H9 (cell line): ENCODE data around the gene DNAI2. TPM values are rescaled to one million over a fixed set of nuclear protein-coding genes. Genes with fewer than 3 reads are reported as not detected.

Experiments used
- DNase-seq: peaks from one replicate; pipeline ENCODE4 v3.0.0-alpha.2; 2017
- H2AFZ ChIP-seq: one replicate; pipeline ENCODE4 v1.6.1; 2013; ENCODE audit warnings: mild to moderate bottlenecking, low read length, control low read depth, moderate library complexity
- H2AK5ac ChIP-seq: 2 replicates; pipeline ENCODE4 v1.6.1; 2013; ENCODE audit warnings: low read length, control low read depth, mixed read lengths; ENCODE audit not compliant: insufficient read length
- H2BK120ac ChIP-seq: one replicate; pipeline ENCODE4 v1.6.1; 2013; ENCODE audit warnings: low read depth, mild to moderate bottlenecking, low read length, control low read depth, inconsistent platforms; ENCODE audit not compliant: poor library complexity, severe bottlenecking
- H2BK12ac ChIP-seq: 2 replicates; pipeline ENCODE4 v1.6.1; 2013; ENCODE audit warnings: low read length, control low read depth, mixed read lengths, low read depth; ENCODE audit not compliant: insufficient read length
- H2BK15ac ChIP-seq: 2 replicates; pipeline ENCODE4 v1.6.1; 2013; ENCODE audit warnings: low read depth, low read length, control low read depth
- H2BK20ac ChIP-seq: one replicate; pipeline ENCODE4 v1.6.1; 2013; ENCODE audit warnings: low read depth, mild to moderate bottlenecking, low read length, control low read depth, inconsistent platforms; ENCODE audit not compliant: poor library complexity, severe bottlenecking
- H2BK5ac ChIP-seq: 2 replicates; pipeline ENCODE4 v1.6.1; 2013; ENCODE audit warnings: low read length, control low read depth, mixed read lengths; ENCODE audit not compliant: insufficient read length
- H3K14ac ChIP-seq: 2 replicates; pipeline ENCODE4 v1.6.1; 2013; ENCODE audit warnings: low read length, control low read depth; ENCODE audit not compliant: insufficient read depth
- H3K18ac ChIP-seq: 2 replicates; pipeline ENCODE4 v1.6.1; 2013; ENCODE audit warnings: low read depth, mild to moderate bottlenecking, mixed read lengths, low read length, control low read depth; ENCODE audit not compliant: insufficient read length
- H3K23ac ChIP-seq: 2 replicates; pipeline ENCODE4 v1.6.1; 2013; ENCODE audit warnings: low read length, control low read depth, mixed read lengths, low read depth; ENCODE audit not compliant: insufficient read length
- H3K23me2 ChIP-seq: 2 replicates; pipeline ENCODE4 v1.6.1; 2013; ENCODE audit warnings: low read depth, mild to moderate bottlenecking, mixed read lengths, low read length, control low read depth; ENCODE audit not compliant: insufficient read length, poor library complexity, severe bottlenecking
- H3K27ac ChIP-seq: 2 replicates; pipeline ENCODE4 v1.5.1; 2013; ENCODE audit warnings: low read length, control low read depth, mixed read lengths, low read depth; ENCODE audit not compliant: insufficient read length
- H3K27me3 ChIP-seq: 2 replicates; pipeline ENCODE4 v1.6.1; 2013; ENCODE audit warnings: low read length, control low read depth, inconsistent platforms; ENCODE audit not compliant: insufficient read depth
- H3K4ac ChIP-seq: 2 replicates; pipeline ENCODE4 v1.6.1; 2013; ENCODE audit warnings: low read depth, mild to moderate bottlenecking, control low read depth, inconsistent platforms, low read length, moderate library complexity
- H3K4me1 ChIP-seq: 2 replicates; pipeline ENCODE4 v1.6.1; 2013; ENCODE audit warnings: low read length, control low read depth, inconsistent platforms; ENCODE audit not compliant: insufficient read depth
- H3K4me2 ChIP-seq: 2 replicates; pipeline ENCODE4 v1.6.1; 2013; ENCODE audit warnings: low read length, control low read depth, mixed read lengths; ENCODE audit not compliant: insufficient read length, insufficient read depth
- H3K56ac ChIP-seq: 2 replicates; pipeline ENCODE4 v1.6.1; 2013; ENCODE audit warnings: low read depth, mild to moderate bottlenecking, mixed read lengths, low read length, control low read depth; ENCODE audit not compliant: insufficient read length
- H3K79me1 ChIP-seq: 2 replicates; pipeline ENCODE4 v1.6.1; 2013; ENCODE audit warnings: low read depth, mild to moderate bottlenecking, moderate library complexity, low read length, control low read depth, inconsistent platforms; ENCODE audit not compliant: insufficient read depth, poor library complexity, severe bottlenecking
- H3K79me2 ChIP-seq: 2 replicates; pipeline ENCODE4 v1.6.1; 2013; ENCODE audit warnings: low read length, control low read depth, inconsistent platforms; ENCODE audit not compliant: insufficient read depth
- H3K9ac ChIP-seq: 2 replicates; pipeline ENCODE4 v1.6.1; 2013; ENCODE audit warnings: low read length, control low read depth, mixed read lengths; ENCODE audit not compliant: insufficient read length; ENCODE audit errors: extremely low read depth
- H3K9me3 ChIP-seq: one replicate; pipeline ENCODE4 v1.6.1; 2013; ENCODE audit warnings: low read depth, low read length, inconsistent platforms; ENCODE audit not compliant: control insufficient read depth
- H3T11ph ChIP-seq: one replicate; pipeline ENCODE4 v1.6.1; 2013; ENCODE audit warnings: mild to moderate bottlenecking, low read length, control low read depth, inconsistent platforms
- H4K20me1 ChIP-seq: one replicate; pipeline ENCODE4 v1.6.1; 2013; ENCODE audit not compliant: control insufficient read depth, insufficient read length, insufficient read depth
- H4K5ac ChIP-seq: 2 replicates; pipeline ENCODE4 v1.6.1; 2013; ENCODE audit warnings: low read depth, mild to moderate bottlenecking, mixed read lengths, low read length, control low read depth; ENCODE audit not compliant: insufficient read length
- H4K8ac ChIP-seq: replicated peaks from 2 replicates; pipeline ENCODE4 v1.6.1; 2013; ENCODE audit warnings: low read length, control low read depth, mixed read lengths, low read depth; ENCODE audit not compliant: insufficient read length
- H4K91ac ChIP-seq: 2 replicates; pipeline ENCODE4 v1.6.1; 2013; ENCODE audit warnings: low read depth, mild to moderate bottlenecking, moderate library complexity, mixed read lengths, low read length, control low read depth; ENCODE audit not compliant: insufficient read length
- H3K27ac Mint-ChIP-seq, 3 experiments: 2 replicates in 2 of 3; 3 replicates in 1 of 3; pipeline ENCODE4 v1.8.0; 2020 to 2021; ENCODE audit warnings: mixed read lengths in 3 of 3, mild to moderate bottlenecking in 1 of 3, moderate library complexity in 1 of 3
- H3K27me3 Mint-ChIP-seq: 2 replicates; pipeline ENCODE4 v1.8.0; 2021; ENCODE audit warnings: low read depth, mild to moderate bottlenecking, moderate library complexity, mixed read lengths
- H3K36me3 Mint-ChIP-seq, 3 experiments: 2 replicates in 2 of 3; 3 replicates in 1 of 3; pipeline ENCODE4 v1.8.0; 2020 to 2021; ENCODE audit warnings: low read depth in 3 of 3, mixed read lengths in 3 of 3; ENCODE audit not compliant: insufficient read depth in 1 of 3
- H3K4me1 Mint-ChIP-seq, 2 experiments: 2 replicates each; pipeline ENCODE4 v1.8.0; 2020; ENCODE audit warnings: mixed read lengths in 2 of 2
- H3K4me3 Mint-ChIP-seq, 2 experiments: 2 replicates in 1 of 2; 3 replicates in 1 of 2; pipeline ENCODE4 v1.8.0; 2020 to 2021; ENCODE audit warnings: mild to moderate bottlenecking in 2 of 2, mixed read lengths in 2 of 2, moderate library complexity in 1 of 2
- H3K9me3 Mint-ChIP-seq, 2 experiments: 2 replicates in 1 of 2; 3 replicates in 1 of 2; pipeline ENCODE4 v1.8.0; 2020; ENCODE audit warnings: mild to moderate bottlenecking in 2 of 2, mixed read lengths in 2 of 2, moderate library complexity in 1 of 2
- WGBS: extraction: QIAGEN DNeasy Blood & Tissue Kit; methylation state at CpG from one replicate; pipeline ENCODE4 v1.1.7; 2013; ENCODE audit warnings: missing lambda C conversion rate, low lambda C conversion rate, mixed read lengths; ENCODE audit not compliant: insufficient read length; ENCODE audit errors: extremely low coverage; 5-methylcytosine and 5-hydroxymethylcytosine counted together
- total RNA-seq: library from RNA; stranded (reverse); gene quantifications from 2 replicates; pipeline ENCODE4 v1.2.1, GENCODE V29; 2021
- TF ChIP-seq, protein P1 (sequence below): fragments of 200-600 bp; sonication (generic); conservative IDR thresholded peaks from 3 replicates; pipeline ENCODE4 v1.8.0; 2021; ENCODE audit warnings: antibody characterized with exemption, mild to moderate bottlenecking

DNAI2 gene
- total RNA-seq, 1 experiment from 2014 or later: not detected

DNA sequence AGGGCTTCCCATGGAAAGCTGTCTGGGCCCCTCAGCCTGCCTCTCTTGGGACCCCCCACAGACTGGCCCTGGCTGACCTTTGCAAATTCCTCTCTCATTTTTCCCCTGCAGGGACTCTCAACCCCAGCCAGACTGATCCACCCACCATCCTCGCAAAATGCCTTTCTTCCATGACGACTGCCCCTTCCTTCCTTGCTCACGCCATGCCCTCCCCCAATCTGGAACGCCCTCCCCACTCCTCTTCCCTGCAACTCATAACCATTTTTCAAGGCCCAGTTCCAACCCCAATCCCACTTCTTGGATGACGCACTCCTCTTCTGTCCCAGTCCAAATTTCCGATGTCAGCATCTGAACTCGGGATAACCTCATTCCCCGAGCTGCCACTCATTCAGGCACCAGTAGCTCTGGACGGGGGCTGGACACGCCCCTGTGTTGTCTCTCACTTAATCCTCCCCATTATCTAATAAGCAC is 1.3 kb upstream of the DNAI2 start:
- H3K18ac ChIP-seq: no peak overlapping the region
- Mint-ChIP-seq H3K27ac (no peak overlapping the region), H3K4me3 (no peak overlapping the region), H3K36me3 (no peaks in the 10 kb centered on the region), H3K27me3 (peaks cover 55% of the 10 kb centered on the region), H3K4me1 (peaks cover 24 to 52% of the 10 kb centered on the region in 2 experiments), H3K9me3 (no peaks in the 10 kb centered on the region)
- no peak overlapping the region for H3K4ac ChIP-seq
- H3K79me1 ChIP-seq: no peaks in the 10 kb centered on the region
- H2BK15ac ChIP-seq: no peak overlapping the region
- no peak overlapping the region for H4K8ac ChIP-seq
- no peaks in the 10 kb centered on the region for H3K79me2 ChIP-seq
- H3K27me3 ChIP-seq: no peaks in the 10 kb centered on the region; the same call in 1 of the 2 replicates
- no peak overlapping the region for H3K4me2 ChIP-seq
- no peak overlapping the region for H3K23ac ChIP-seq
- no peak overlapping the region for H2AK5ac ChIP-seq
- H2BK120ac ChIP-seq: no peak overlapping the region
- H4K20me1 ChIP-seq: no peaks in the 10 kb centered on the region
- TF ChIP-seq, protein P1, sequence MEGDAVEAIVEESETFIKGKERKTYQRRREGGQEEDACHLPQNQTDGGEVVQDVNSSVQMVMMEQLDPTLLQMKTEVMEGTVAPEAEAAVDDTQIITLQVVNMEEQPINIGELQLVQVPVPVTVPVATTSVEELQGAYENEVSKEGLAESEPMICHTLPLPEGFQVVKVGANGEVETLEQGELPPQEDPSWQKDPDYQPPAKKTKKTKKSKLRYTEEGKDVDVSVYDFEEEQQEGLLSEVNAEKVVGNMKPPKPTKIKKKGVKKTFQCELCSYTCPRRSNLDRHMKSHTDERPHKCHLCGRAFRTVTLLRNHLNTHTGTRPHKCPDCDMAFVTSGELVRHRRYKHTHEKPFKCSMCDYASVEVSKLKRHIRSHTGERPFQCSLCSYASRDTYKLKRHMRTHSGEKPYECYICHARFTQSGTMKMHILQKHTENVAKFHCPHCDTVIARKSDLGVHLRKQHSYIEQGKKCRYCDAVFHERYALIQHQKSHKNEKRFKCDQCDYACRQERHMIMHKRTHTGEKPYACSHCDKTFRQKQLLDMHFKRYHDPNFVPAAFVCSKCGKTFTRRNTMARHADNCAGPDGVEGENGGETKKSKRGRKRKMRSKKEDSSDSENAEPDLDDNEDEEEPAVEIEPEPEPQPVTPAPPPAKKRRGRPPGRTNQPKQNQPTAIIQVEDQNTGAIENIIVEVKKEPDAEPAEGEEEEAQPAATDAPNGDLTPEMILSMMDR: no peak
- H3K56ac ChIP-seq: no peak overlapping the region
- no CpG with 5 or more reads among the region's 10 CpGs for WGBS
- no peak overlapping the region for H4K91ac ChIP-seq
- no peak overlapping the region for H2BK12ac ChIP-seq
- DNase-seq: no peak
- no peak overlapping the region for H4K5ac ChIP-seq
- no peak overlapping the region for H2BK5ac ChIP-seq
- H3K23me2 ChIP-seq: peaks cover 4% of the 10 kb centered on the region
- H3K4me1 ChIP-seq: no peaks in the 10 kb centered on the region; the same call in 1 of the 2 replicates
- no peak overlapping the region for H3K27ac ChIP-seq
- H2AFZ ChIP-seq: no peak overlapping the region
- no peak overlapping the region for H3K14ac ChIP-seq
- no peaks in the 10 kb centered on the region for H3K9me3 ChIP-seq
- H3K9ac ChIP-seq: no peak overlapping the region
- no peak overlapping the region for H2BK20ac ChIP-seq
- no peak overlapping the region for H3T11ph ChIP-seq
